ENCODE data around the gene ZW10.

- TF ChIP-seq CTCF (IDR thresholded peaks at IDR 0.05) (no peak), EZH2 (IDR thresholded peaks at IDR 0.05) (no peak)
These were observed 8.8 kb downstream of the ZW10 start for GRCh38 chr11:113764527-113765219.
